ENCODE measurements around the gene ACE.

ACE gene

DNA sequence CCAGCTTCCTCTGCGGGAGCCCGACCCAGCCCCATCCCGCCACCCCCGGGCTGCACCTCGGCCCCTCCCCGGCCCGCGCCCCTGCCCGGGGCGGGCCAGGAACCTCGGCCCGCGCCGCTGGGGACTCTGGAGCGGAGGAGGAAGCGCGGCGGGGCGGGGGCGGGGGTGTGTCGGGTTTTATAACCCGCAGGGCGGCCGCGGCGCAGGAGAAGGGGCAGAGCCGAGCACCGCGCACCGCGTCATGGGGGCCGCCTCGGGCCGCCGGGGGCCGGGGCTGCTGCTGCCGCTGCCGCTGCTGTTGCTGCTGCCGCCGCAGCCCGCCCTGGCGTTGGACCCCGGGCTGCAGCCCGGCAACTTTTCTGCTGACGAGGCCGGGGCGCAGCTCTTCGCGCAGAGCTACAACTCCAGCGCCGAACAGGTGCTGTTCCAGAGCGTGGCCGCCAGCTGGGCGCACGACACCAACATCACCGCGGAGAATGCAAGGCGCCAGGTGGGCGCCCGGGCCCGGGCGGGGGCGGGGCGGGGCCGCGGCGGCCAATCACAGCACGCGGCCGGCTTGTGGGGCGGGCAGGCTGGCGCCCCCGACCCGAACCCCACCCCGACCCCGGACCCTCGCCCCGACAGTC lies at the start of gene ACE:
TSS of gene ACE (plus strand) at position 208 of the 626 bp plus-strand sequence. CDS start at position 242, 34 bp downstream.
- no peak for DNase-seq (ENCODE audit: low read depth, low spot score)

DNA sequence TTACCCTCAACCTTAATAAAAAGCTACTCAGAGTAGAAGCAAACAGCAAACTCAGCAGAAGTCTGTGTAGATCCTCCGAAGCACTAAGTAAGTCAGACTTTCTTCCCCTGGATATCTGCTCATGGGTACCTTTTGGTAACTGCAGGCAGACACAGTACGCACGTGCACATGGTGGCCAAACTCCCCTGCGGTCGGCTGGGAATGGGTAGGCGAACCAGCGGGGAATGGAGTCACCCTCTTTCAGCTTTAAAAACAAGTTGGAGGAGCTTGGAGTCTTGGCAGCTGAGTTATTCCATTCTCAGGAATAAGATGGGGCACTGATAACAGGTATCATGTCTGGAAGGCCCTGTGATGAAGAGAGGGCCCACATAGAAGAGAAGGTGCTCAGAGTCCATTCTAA lies 47.1 kb upstream of the ACE start:
- DNase-seq (ENCODE audit: low read depth, low spot score) = no peak

GRCh38 chr17:63430223-63430622 lies 46.6 kb upstream of the ACE start:
- DNase-seq (ENCODE audit: low read depth, low spot score) = no peak

DNA sequence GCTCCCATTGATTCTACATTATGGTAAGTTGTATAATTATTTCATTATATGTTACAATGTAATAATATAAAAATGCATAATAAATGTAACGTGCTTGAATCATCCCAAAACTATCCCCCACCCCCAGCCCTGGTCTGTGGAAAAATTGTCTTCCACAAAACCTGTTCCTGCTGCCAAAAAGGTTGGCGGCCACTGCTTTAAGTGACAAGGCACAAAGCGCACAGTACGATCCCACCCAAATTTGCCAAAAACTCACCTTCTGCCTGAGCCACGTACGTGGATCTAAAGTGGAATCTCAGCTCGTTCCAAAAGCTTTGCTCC lies 45.3 kb upstream of the ACE start:
- no peak for DNase-seq (ENCODE audit: low read depth, low spot score)

DNA sequence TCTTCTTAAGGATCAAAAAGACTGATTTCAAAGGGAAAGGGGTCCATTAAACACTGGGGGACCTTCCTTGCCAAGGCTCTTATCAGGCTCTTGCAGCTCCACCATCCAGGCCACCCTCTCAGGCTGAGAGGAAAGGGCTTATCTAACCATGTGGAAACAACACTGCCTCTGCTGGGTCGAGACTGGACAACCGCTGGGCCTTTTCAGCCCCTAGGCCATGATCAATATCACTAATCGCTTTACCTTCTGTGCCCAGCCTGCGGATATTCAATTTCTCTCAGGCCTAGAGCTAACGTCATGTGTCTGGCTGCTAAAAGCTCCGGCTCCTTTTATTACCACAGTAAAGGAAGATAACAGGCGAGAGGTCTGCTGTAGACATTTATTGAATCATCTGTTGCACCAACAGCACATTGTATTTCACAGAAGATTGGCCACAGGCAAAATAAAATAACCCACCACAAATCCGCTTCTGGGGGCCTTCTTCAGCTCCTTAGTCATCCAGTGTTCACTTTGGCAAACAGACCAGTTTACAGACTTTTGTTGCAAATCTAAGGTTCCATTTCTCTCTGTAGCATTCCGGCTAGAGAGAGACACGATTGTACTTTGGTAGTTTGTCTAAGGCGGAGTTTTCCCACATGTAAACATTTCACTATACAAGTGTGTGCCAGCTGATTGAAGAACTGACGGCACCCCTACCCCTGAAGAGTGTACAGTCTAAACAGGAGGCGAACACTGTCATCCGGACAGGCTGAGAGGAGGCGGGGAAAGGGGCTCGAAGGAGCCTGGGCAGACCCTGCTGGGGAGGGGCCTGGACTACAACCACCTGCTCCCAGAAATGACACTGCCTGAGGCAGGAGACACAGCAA lies 44.7 kb upstream of the ACE start:
- no peak for DNase-seq (ENCODE audit: low read depth, low spot score)

- peak; percentile 79 for DNase-seq (ENCODE audit: low read depth, low spot score)
Measured at GRCh38 chr17:63433746-63434591, 42.9 kb upstream of the ACE start.

GRCh38 chr17:63434951-63435571 lies 41.8 kb upstream of the ACE start:
- DNase-seq (ENCODE audit: low read depth, low spot score) = no peak

- DNase-seq (ENCODE audit: low read depth, low spot score) = no peak
Measured at GRCh38 chr17:63435681-63436522, 41.0 kb upstream of the ACE start.

GRCh38 chr17:63436523-63437110 lies 40.2 kb upstream of the ACE start:
- no peak for DNase-seq (ENCODE audit: low read depth, low spot score)

GRCh38 chr17:63437287-63438091 lies 39.4 kb upstream of the ACE start:
- no peak for DNase-seq (ENCODE audit: low read depth, low spot score)

DNA sequence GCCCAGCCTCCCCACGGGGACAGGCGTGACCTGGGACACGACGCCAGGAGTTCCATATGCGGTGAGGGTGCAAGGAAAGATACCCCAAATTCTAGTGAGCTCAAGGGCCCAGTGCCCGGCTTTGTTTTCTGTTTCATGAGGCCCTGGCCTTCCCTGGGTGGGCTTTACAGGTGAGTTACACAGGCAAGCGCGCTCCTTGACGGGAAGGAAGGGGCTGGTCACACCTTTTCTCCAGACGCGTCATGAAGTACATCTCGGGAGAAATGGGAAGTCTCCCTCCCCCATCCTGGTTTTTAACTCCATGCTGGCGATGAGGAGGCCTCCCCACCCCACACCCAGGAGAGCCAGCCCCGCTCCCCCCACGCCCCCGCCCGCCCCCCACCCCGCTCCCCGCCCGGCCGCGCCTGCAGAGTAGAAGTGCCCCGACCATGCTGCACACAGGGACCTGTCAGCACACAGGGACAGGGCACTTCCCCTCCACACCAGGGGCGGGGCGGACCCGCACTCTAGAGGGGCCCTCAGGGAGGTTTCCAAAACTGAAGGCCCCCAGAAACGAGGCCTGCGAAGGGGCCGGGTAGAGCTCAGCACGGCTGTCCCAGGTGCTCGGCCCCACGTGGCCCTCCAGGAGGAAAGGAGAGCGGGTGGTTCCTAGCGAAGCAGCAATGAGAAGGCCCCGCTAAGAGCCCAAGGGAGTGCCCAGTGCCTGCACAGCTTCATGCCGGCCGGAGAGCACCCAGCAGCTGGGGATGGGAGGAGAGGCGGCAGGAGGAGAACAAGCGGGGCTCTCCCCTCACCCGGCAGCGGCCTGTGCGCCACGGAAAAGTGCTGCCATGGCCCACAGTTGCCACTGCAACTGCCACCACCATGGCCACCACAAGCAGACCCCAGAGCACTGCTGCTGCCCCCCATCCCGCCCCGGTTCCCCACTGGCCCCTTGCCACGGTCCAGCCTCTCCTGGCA lies 38.5 kb upstream of the ACE start:
- no peak for DNase-seq (ENCODE audit: low read depth, low spot score)

DNA sequence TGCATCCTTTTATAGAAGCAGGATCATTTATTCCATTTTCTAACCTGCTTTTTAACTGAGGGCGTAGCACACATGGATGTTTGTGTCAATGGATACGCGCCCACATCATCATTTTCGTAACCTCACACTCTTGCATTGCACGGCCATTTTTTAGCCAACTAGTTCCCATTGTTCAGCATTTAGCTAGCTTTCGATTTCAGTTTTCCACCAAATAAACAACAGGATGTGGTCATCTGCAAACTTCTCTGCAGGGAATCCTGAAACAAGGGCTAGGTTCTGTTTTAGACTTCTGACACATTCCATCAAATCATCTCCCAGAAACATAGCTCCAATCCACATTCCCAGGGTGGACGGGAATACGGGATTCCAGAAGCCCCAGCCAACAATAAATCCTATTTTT lies 37.2 kb upstream of the ACE start:
- no peak for DNase-seq (ENCODE audit: low read depth, low spot score)

DNA sequence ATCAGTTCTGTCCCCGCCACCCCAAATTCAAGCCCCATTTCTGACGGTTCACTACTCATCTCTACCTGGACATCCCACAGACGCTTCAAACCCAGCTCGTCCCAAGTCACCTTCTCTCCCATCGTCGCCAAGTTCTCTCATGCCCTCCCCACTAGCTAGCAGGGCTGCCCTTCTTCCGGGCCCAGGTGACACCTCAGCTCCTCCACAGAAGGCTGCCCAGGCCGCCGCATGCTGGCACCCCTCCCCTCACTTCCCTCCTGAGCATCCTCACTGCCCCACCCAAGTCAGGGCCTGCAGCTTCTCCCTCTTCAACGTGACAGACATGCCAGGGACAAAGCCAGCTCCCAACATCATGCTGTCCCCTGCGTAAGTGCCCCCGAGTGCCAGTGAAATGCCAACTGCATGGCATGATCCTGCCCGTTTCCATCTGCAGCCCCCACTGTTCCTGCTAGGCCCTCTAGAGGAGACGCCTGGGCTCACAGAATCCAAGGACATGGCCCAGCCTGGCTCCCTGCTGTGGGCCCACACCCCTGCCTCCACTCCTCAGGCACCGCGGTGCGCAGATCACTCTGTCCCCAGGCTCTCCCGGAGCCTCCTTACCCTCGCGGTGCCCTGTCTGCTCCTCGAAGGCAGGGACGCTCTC lies 36.6 kb upstream of the ACE start:
- no peak for DNase-seq (ENCODE audit: low read depth, low spot score)

DNA sequence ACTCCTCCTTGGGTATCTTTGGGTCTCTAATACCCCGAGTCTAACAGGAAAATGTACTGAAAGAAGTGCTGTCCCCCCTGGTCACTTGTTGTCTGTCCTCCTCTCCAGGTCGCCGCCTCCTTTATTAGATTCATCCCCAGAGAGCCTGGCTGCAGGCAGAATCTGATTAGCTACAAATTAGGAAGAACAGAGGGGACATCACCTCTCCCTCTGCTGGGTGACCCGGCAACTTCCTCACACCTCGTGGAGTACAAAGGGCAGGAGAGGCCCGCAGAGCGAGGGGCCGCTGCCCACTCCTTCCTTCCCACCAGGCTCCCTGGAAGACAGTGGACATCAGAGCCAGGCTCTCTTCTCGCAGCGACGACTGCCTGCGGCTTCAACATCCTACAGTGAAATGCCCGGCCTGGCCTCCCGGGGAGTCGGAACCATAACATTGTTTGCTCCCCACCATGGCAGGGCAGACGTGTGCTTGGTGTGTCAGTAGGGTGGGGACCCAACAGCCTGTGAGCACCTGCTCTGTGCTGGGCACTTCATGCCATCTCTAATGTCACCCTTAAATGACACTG lies 36.0 kb upstream of the ACE start:
- no peak for DNase-seq (ENCODE audit: low read depth, low spot score)

DNA sequence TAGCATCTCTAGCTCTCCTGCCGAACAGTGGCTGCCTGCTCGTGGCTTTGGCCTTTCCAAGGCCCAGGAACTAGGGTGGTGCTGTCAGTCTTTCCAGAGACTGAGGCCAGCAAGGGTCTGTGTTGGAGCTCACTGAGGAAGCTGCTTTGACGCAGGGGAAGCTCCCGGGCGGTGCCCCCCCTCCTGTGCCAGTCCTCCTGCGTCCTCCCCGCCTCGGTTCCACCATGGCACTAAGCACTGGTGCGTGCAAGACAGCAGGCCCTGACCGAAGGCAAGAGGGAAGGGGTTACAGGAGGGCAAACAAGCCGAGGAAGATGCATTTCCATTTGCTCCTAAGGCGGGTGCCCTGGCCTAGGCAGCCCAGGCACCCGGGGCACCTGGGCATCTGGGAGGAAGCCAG lies 35.2 kb upstream of the ACE start:
- no peak for DNase-seq (ENCODE audit: low read depth, low spot score)

- DNase-seq (ENCODE audit: low read depth, low spot score) = no peak
Measured at GRCh38 chr17:63442074-63442473, 34.8 kb upstream of the ACE start.

GRCh38 chr17:63442549-63443035 lies 34.3 kb upstream of the ACE start:
- no peak for DNase-seq (ENCODE audit: low read depth, low spot score)

DNA sequence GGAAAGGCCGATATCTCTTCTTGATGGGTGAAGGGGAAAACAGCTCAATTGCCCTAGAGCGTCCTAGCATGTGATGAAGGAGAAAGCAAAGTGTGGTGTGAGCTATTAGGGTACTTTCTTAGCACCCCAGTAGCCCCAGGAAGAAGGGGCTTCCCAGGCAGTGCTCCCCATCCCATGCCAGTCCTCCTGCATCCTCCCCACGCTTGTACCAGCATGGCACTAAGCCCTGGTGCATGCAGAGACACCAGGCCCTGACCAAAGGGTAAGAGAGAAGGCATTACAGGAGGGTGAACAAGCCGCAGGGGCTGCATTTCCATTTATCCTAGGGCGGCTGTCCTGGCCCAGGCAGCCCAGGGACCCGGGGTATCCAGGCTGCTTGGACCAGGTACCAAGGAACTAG lies 33.8 kb upstream of the ACE start:
- no peak for DNase-seq (ENCODE audit: low read depth, low spot score)
